ENCODE data around the gene LNPEP. TPM values are rescaled to one million over a fixed set of nuclear protein-coding genes. Genes with fewer than 3 reads are reported as not detected.
A peak's percentile ranks its signal among the peaks of the same experiment; 100 is the strongest.

Gene LNPEP
- total and polyA plus RNA-seq, 4 donors = 1.9 to 19.7 (median 9.5) TPM

DNA sequence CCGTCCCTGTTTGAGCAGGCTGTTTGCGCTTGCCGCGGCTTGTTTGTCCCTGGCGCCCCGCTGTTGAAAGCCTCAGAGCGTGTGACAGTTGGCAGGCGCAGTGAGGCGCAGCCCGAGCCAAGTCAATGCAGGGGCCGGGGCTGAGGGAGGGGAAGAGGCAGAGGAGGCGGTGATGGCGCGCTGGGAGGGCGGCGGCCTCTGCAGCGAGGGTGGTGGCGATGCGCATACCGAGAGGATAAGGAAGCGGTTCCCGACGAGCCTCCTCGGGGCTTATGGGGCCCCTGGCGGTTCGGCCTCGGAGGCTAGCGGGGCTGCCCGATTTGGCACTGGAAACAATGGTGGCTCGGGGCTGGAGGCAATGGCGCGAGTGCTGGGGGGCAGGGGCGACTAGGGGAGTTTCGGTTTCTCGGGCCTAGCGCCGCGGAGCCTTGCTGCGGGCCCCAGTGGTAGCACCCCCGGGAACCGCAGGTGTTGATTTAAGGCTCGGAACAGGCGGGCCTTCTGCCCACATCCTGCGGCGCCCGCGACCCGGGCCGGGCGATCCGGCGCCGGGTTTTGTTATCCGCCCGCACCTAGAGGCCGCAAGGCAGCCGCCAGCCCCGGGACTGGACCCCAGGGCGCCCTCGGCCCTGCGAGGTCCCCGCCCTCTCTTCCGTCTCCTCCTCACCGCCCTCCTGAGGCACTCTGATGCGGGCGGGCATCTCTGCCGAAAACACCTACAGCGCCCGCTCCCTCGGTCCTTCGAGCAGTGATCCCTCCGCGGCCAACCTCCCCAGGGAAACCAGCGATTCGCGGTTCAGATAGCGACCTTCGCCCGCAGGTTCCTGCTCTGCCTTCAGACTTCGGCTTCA lies 947 bp upstream of the LNPEP start (continued):
- TF ChIP-seq, protein P1, sequence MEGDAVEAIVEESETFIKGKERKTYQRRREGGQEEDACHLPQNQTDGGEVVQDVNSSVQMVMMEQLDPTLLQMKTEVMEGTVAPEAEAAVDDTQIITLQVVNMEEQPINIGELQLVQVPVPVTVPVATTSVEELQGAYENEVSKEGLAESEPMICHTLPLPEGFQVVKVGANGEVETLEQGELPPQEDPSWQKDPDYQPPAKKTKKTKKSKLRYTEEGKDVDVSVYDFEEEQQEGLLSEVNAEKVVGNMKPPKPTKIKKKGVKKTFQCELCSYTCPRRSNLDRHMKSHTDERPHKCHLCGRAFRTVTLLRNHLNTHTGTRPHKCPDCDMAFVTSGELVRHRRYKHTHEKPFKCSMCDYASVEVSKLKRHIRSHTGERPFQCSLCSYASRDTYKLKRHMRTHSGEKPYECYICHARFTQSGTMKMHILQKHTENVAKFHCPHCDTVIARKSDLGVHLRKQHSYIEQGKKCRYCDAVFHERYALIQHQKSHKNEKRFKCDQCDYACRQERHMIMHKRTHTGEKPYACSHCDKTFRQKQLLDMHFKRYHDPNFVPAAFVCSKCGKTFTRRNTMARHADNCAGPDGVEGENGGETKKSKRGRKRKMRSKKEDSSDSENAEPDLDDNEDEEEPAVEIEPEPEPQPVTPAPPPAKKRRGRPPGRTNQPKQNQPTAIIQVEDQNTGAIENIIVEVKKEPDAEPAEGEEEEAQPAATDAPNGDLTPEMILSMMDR (IDR thresholded peaks at IDR 0.05; ENCODE audit: low read depth, low read length, missing input control) = no peak
- TF ChIP-seq SP1 (IDR thresholded peaks at IDR 0.05) = peak; percentile 57

DNA sequence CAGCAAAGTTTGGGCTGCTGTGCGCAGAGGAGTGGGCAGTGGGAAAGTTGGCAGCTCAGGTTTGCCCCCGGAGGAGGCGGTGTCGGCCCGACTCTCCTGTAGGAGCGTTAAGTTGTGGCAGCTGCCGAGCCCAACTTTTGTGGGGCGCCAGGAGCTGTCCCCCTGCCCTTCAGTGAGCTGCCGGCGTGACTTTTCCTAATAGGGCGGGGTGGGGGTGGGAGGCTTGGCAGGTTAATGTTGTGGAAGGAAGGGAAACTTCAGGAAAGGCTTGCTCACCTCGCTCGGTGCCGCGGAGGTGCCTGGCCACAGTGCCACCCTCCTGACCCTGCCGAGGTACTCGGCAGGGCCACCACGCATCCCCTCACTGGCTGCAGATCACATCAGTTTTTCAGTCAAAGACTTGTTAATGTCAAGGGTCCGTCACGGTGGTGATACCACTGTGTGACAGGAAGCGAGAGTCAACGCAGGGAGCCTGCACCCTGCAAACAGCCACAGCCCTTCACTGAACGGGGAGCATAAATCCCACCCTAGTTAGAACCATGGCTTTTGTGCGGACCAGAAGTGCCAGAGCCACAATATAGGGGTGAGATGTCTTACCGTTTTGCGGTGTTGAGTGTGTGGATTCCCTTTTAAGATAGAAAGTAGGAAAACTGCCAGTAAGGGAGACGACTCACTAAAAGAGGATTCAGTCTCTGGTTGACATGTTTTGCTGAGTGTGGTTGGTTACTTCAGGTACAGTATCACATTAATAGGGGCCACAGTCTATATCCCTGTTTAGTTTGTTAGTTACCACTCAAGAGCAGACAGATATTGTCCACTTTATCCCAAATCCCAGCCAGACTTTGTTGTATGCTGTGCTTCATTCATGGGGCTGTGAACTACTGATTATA lies 796 bp downstream of the LNPEP start:
- WGBS = under 1% methylated on average over 27 of the region's 27 CpGs
- H3K36me3 ChIP-seq (ENCODE audit: control insufficient read depth in 4 of 4, insufficient read depth in 3 of 4, low read depth in 1 of 4, low read length in 3 of 4) = peaks cover 0 to 2% (median 0%) of the 10 kb centered on the region in 4 donors
- H3K9me3 ChIP-seq (ENCODE audit: control insufficient read depth in 4 of 4, low read length in 3 of 4) = no peaks in the 10 kb centered on the region
- DNase-seq (ENCODE audit: low spot score) = peak; percentile 55
- H3K27me3 ChIP-seq (ENCODE audit: control insufficient read depth in 4 of 4, insufficient read depth in 4 of 4, low read length in 3 of 4) = no peaks in the 10 kb centered on the region
- peak overlapping the region; percentile 78 to 94 (median 84) for H3K4me3 ChIP-seq (ENCODE audit: low read depth in 1 of 3, low read length in 3 of 3)
- TF ChIP-seq FOXA2 (IDR thresholded peaks at IDR 0.05) (no peak), SP1 (IDR thresholded peaks at IDR 0.05) (no peak), YY1 (IDR thresholded peaks at IDR 0.05) (no peak), HNF4G (IDR thresholded peaks at IDR 0.05) (no peak), JUND (IDR thresholded peaks at IDR 0.05) (no peak), RXRA (IDR thresholded peaks at IDR 0.05) (no peak)
- TF ChIP-seq, protein P2, sequence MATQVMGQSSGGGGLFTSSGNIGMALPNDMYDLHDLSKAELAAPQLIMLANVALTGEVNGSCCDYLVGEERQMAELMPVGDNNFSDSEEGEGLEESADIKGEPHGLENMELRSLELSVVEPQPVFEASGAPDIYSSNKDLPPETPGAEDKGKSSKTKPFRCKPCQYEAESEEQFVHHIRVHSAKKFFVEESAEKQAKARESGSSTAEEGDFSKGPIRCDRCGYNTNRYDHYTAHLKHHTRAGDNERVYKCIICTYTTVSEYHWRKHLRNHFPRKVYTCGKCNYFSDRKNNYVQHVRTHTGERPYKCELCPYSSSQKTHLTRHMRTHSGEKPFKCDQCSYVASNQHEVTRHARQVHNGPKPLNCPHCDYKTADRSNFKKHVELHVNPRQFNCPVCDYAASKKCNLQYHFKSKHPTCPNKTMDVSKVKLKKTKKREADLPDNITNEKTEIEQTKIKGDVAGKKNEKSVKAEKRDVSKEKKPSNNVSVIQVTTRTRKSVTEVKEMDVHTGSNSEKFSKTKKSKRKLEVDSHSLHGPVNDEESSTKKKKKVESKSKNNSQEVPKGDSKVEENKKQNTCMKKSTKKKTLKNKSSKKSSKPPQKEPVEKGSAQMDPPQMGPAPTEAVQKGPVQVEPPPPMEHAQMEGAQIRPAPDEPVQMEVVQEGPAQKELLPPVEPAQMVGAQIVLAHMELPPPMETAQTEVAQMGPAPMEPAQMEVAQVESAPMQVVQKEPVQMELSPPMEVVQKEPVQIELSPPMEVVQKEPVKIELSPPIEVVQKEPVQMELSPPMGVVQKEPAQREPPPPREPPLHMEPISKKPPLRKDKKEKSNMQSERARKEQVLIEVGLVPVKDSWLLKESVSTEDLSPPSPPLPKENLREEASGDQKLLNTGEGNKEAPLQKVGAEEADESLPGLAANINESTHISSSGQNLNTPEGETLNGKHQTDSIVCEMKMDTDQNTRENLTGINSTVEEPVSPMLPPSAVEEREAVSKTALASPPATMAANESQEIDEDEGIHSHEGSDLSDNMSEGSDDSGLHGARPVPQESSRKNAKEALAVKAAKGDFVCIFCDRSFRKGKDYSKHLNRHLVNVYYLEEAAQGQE (IDR thresholded peaks at IDR 0.05) = no peak
- peak overlapping the region; percentile 91 to 96 for H3K27ac ChIP-seq (ENCODE audit: low read depth in 1 of 2, low read length in 2 of 2)
- H3K9ac ChIP-seq (ENCODE audit: low read depth in 1 of 2, low read length in 2 of 2) = peak overlapping the region; percentile 80 to 82
- peaks cover 0 to 30% (median 21%) of the 10 kb centered on the region in 4 donors for H3K4me1 ChIP-seq (ENCODE audit: control insufficient read depth in 4 of 4, insufficient read depth in 4 of 4, low read length in 3 of 4)

DNA sequence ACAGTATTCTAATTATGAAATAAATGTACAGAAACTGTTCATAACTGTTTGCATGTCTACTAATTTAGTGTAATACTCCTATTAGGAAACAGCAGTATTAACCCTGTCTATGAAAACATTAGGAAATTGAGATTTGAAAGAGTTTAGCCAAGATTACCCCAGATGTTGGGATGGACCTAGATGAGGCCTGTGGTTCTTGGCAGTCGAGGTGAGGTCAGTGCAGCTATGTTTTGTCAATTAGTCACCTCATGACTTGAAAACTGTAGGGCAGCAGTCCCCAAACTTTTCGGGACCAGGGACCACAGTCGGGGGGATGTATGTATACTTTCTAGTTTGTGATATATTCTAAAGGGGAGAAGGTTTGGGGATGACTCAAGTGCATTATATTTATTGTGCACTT lies 4.7 kb downstream of the LNPEP start:
- Histone ChIP-seq H3K4me1 (ENCODE audit: control insufficient read depth in 4 of 4, insufficient read depth in 4 of 4, low read length in 3 of 4) (peaks cover 2 to 17% (median 9%) of the 10 kb centered on the region in 4 donors), H3K27ac (ENCODE audit: low read depth in 1 of 2, low read length in 2 of 2) (no peak overlapping the region), H3K27me3 (ENCODE audit: control insufficient read depth in 4 of 4, insufficient read depth in 4 of 4, low read length in 3 of 4) (no peaks in the 10 kb centered on the region), H3K9me3 (ENCODE audit: control insufficient read depth in 4 of 4, low read length in 3 of 4) (no peaks in the 10 kb centered on the region), H3K36me3 (ENCODE audit: control insufficient read depth in 4 of 4, insufficient read depth in 3 of 4, low read depth in 1 of 4, low read length in 3 of 4) (peaks cover 0 to 3% (median 0%) of the 10 kb centered on the region in 4 donors), H3K4me3 (ENCODE audit: low read depth in 1 of 3, low read length in 3 of 3) (no peak overlapping the region), H3K9ac (ENCODE audit: low read depth in 1 of 2, low read length in 2 of 2) (no peak overlapping the region)
- 90% methylated on average over 3 of the region's 3 CpGs for WGBS
- DNase-seq (ENCODE audit: low spot score) = no peak
- TF ChIP-seq RAD21 (IDR thresholded peaks at IDR 0.05) (no peak), FOXA1 (IDR thresholded peaks at IDR 0.05) (no peak), NR2F2 (IDR thresholded peaks at IDR 0.05) (no peak), SP1 (IDR thresholded peaks at IDR 0.05) (no peak), TAF1 (conservative IDR thresholded peaks at IDR 0.05) (no peak), YY1 (IDR thresholded peaks at IDR 0.05) (no peak), JUND (IDR thresholded peaks at IDR 0.05) (no peak)
- TF ChIP-seq, protein P2 (IDR thresholded peaks at IDR 0.05) = no peak

Data from liver (tissue), 9 donors.